RWPE2 (cell line): ENCODE data around the gene AKAP6.

Experiments used
- ATAC-seq: fragments of 200-7000 bp; cut with Tn5 transposase; 3 replicates; pipeline ENCODE4 v1.9.1; 2021; ENCODE audit warnings: low read depth
- DNase-seq: peaks from one replicate; pipeline ENCODE4 v3.0.0-alpha.2; 2020; ENCODE audit warnings: low spot score
- H3K27ac ChIP-seq: fragments of 450-650 bp; 2 replicates; pipeline ENCODE4 v1.5.1; 2017; ENCODE audit warnings: mild to moderate bottlenecking; ENCODE audit not compliant: poor library complexity, severe bottlenecking
- H3K27me3 ChIP-seq: fragments of 250-450 bp; sonication (Bioruptor Pico); 2 replicates; pipeline ENCODE4 v1.5.1; 2021; ENCODE audit warnings: mild to moderate bottlenecking, moderate library complexity; ENCODE audit not compliant: insufficient read depth, poor library complexity, severe bottlenecking
- H3K36me3 ChIP-seq: fragments of 250-450 bp; sonication (Bioruptor Pico); 2 replicates; pipeline ENCODE4 v1.5.1; 2020; ENCODE audit warnings: low read depth, mild to moderate bottlenecking, moderate library complexity
- H3K4me1 ChIP-seq: fragments of 250-450 bp; sonication (Bioruptor Pico); 2 replicates; pipeline ENCODE4 v1.5.1; 2021; ENCODE audit warnings: mild to moderate bottlenecking, moderate library complexity; ENCODE audit not compliant: insufficient read depth, poor library complexity, severe bottlenecking
- H3K4me3 ChIP-seq: fragments of 250-450 bp; sonication (Bioruptor Pico); 2 replicates; pipeline ENCODE4 v1.5.1; 2021; ENCODE audit warnings: mild to moderate bottlenecking, moderate library complexity; ENCODE audit not compliant: severe bottlenecking
- H3K9me3 ChIP-seq: fragments of 250-450 bp; sonication (Bioruptor Pico); 2 replicates; pipeline ENCODE4 v1.5.1; 2021; ENCODE audit warnings: mild to moderate bottlenecking, moderate library complexity; ENCODE audit not compliant: severe bottlenecking
- CTCF ChIP-seq: fragments of 450-650 bp; IDR thresholded peaks from one replicate; pipeline ENCODE4 v1.5.1; 2017; ENCODE audit warnings: mild to moderate bottlenecking, moderate library complexity; ENCODE audit not compliant: poor library complexity, severe bottlenecking

Gene AKAP6

GRCh38 chr14:32654106-32654505, 325.0 kb downstream of the AKAP6 start:
- ATAC-seq: no peak
- H3K27me3 ChIP-seq: no peaks in the 10 kb centered on the region
- peaks cover 12% of the 10 kb centered on the region for H3K4me1 ChIP-seq
- no peaks in the 10 kb centered on the region for H3K9me3 ChIP-seq
- no peak overlapping the region for H3K27ac ChIP-seq
- H3K4me3 ChIP-seq: no peak overlapping the region
- H3K36me3 ChIP-seq: no peaks in the 10 kb centered on the region
- TF ChIP-seq CTCF: no peak
- no peak for DNase-seq

- H3K4me3 ChIP-seq: no peak overlapping the region
- no peaks in the 10 kb centered on the region for H3K36me3 ChIP-seq
- TF ChIP-seq CTCF: no peak
- DNase-seq: no peak
- H3K27me3 ChIP-seq: no peaks in the 10 kb centered on the region
- no peak for ATAC-seq
- H3K27ac ChIP-seq: no peak overlapping the region
- peaks cover 12% of the 10 kb centered on the region for H3K4me1 ChIP-seq
- H3K9me3 ChIP-seq: no peaks in the 10 kb centered on the region
These were observed 327.5 kb downstream of the AKAP6 start for GRCh38 chr14:32656601-32657000.

GRCh38 chr14:32657081-32657480, 328.0 kb downstream of the AKAP6 start:
- no peak for DNase-seq
- Histone ChIP-seq H3K4me3 (no peak overlapping the region), H3K36me3 (no peaks in the 10 kb centered on the region), H3K4me1 (peaks cover 12% of the 10 kb centered on the region), H3K9me3 (no peaks in the 10 kb centered on the region), H3K27ac (no peak overlapping the region), H3K27me3 (no peaks in the 10 kb centered on the region)
- TF ChIP-seq CTCF: no peak
- ATAC-seq: peak; percentile 66

- Histone ChIP-seq H3K4me3 (no peak overlapping the region), H3K27me3 (peaks cover under 1% of the 10 kb centered on the region), H3K9me3 (no peaks in the 10 kb centered on the region), H3K36me3 (no peaks in the 10 kb centered on the region), H3K27ac (no peak overlapping the region), H3K4me1 (peaks cover 14% of the 10 kb centered on the region)
- ATAC-seq (no peak), DNase-seq (no peak)
- no peak for TF ChIP-seq CTCF
These were observed 332.1 kb downstream of the AKAP6 start for GRCh38 chr14:32661216-32661615.

- H3K4me1 ChIP-seq: peaks cover 10% of the 10 kb centered on the region
- no peaks in the 10 kb centered on the region for H3K9me3 ChIP-seq
- no peak for TF ChIP-seq CTCF
- ATAC-seq (peak; percentile 40; the same call in 1 of the 3 replicates), DNase-seq (no peak)
- H3K27me3 ChIP-seq: peaks cover 3% of the 10 kb centered on the region
- no peak overlapping the region for H3K27ac ChIP-seq
- H3K4me3 ChIP-seq: no peak overlapping the region
- H3K36me3 ChIP-seq: no peaks in the 10 kb centered on the region
These were observed 333.1 kb downstream of the AKAP6 start for GRCh38 chr14:32662211-32662610.
